GM18526 (cell line): Measurements from ENCODE around the gene DNAJA3.

Experiments
- POLR2A ChIP-seq: IDR thresholded peaks from 3 replicates; pipeline ENCODE4 v1.6.1; 2011; ENCODE audit not compliant: insufficient read length; ENCODE audit errors: extremely low read depth

DNAJA3 gene

GRCh38 chr16:4412159-4412558, 13.5 kb upstream of the DNAJA3 start:
- TF ChIP-seq POLR2A, result no peak

- TF ChIP-seq POLR2A, result no peak
These were observed 12.8 kb upstream of the DNAJA3 start for GRCh38 chr16:4412854-4413253.

DNA sequence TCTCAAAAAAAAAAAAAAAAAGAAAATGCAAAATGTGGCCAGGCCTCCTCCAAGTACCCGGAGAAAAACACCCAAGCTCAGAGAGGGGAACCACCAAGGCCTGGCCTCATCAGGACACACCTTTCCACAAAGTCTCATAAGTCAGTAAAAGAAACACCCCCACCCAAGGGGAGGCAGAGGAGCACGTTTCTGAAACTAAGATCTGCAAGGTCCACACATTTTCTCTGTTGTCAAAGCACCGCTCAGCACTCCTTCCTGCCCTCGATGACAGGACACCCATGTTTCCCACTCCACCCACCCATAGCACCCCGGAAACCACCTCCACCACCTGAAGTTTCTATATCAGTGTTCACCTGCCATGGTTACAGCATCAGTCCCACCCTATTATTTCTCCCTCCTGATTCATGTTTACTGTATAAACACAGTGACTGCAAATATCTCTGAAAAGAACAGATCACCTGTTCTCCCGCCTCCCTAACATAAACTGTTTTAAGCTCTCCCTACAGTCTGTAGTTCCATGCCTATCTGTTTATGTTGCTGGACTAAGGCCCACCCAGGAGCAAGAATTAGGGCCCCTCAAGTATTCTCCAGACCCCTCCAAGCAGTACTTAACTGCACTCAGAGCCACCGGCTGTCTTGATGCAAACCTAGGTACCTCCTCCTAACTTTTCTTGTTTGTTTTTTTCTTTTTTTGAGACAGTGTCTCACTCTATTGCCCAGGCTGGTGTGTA, 11.3 kb upstream of the DNAJA3 start:
- TF ChIP-seq POLR2A, result no peak

DNA sequence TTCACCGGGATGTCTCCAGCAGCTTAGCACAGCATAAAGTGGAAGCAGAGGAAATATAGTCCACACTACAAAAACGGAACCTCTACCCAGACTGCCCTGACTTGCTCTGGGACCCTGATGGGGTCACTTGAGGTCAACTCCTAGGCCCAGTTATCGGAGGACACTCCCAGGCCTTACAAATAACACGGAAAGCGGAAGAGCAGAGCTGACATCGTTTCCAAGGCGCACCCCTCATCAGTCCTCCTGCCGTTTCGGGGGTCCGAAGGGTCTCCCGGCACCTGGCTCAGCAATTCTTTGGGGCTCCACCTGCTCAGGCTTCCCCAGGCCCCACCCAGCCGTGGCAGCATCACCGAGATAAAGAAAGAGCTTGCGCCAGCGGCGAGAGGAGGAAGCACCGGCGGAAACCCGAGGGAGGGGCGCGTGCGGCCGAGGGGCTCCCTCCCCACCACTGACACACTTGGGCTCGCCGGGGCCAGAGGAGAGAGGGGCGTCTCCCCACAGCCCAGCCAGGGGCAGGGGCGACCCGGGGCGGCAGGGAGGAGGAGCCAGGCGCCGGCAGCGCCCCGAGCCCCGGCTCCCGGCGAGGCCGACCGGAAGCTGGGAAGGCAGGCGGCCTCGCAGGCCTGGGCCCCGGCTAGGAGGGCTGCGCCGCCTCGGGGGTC, 10.0 kb upstream of the DNAJA3 start:
- TF ChIP-seq POLR2A, result no peak

DNA sequence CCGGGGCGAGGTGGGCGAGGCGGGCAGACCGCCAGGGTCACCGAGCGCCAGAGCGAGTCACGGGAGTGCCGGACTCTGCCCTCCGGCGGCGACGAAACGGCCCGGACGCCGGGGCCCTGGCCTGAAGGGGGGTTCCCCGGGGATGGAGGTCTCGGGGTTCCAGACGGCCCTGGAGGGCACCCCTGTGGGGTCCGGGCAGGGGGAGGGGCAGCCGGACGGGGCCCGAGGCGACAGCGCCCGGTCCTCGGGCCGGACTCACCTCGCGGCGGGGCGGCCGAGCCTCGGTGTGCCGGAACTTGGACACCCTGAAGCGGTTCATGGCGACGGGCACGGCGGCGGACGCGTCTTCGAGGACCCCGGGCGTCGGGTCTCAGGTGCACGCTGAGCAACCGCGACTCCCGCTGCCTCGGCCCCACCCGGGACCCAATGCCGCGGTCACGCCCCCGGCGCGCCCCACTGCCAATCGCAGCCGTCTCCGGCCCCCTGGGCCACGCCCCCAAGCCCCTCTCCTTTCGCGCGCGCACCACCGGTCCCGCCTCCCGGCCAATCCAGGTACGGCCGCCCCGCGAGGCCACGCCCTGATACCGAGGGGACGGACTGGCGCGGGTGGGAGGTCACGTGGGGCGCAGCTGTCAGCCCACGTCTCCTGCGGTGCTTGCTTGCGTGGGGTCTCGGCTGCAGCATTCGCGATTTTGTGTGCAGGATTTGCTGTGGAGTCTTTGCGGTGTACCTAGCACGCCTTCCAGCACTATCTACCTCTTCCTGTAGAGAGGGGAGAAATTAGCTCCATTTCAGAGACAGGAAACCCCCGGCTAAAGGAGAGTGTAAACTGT, 9.3 kb upstream of the DNAJA3 start, which contains the start of gene CORO7:
Gene CORO7 (minus strand): TSS at position 397 of the 833 bp plus-strand sequence. CDS start 78 bp downstream, at position 319.
- TF ChIP-seq POLR2A, result peak; percentile 77

DNA sequence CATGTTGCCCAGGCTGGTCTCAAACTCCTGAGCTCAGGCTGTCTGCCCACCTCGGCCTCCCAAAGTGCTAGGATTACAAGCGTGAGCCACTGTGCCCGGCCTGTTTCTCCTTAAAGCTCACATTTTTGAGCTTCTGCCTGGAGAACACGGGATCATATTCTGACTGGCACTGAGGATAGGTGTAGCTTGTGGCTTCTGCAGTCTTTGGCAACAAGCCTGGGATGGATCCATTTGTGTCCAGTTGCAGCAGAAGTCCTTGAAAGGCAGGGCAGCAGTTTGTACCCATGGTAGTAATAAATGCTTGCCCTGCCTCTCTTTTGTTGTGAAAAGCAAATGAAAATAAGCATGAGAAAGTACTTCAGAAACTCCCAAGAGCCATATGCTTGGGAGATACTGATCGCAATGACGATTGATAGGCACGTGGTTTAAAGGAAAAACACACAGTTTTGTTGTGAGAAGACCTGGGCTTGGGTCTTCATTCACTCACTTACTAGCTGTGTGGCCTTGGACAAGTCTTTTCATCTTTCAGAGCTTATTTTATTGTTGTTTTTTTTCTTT, 6.2 kb upstream of the DNAJA3 start:
- TF ChIP-seq POLR2A, result no peak

- no peak for TF ChIP-seq POLR2A
These were observed 5.1 kb upstream of the DNAJA3 start for GRCh38 chr16:4420505-4421105.

DNA sequence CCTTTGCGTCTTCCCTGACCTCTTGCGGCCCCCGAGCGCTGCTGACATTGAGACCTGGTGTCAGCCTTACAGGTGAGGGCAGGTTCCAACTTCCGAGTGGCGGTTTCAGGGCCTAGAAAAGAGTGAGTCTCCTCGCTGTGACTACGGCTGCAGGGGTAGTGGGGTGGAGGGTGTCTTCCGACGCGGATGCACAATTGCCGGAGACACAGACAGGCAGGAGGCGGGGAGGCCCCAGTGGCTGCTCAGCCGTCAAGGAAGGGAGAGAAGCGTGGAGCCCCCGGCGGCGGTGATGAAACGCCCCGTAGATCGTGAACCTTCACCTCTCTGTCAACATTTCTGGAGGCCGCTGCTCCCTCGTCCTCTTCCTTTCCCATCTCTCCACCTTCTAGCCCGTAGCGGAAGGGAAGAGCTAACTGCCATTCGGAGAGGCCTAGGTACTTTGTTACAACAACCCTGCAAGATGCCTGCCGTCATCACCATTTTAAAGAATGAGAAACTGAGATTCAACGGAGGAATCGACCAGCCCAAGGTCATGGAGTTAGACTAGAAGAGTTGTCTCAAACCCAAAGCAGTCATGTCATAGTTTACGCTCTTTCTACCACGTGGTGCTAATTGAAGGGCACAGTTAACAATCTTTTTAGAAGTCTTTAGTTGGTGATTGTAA, 485 bp downstream of the DNAJA3 start:
- no peak for TF ChIP-seq POLR2A

GRCh38 chr16:4426722-4427372, 1.2 kb downstream of the DNAJA3 start:
- TF ChIP-seq POLR2A, result no peak

DNA sequence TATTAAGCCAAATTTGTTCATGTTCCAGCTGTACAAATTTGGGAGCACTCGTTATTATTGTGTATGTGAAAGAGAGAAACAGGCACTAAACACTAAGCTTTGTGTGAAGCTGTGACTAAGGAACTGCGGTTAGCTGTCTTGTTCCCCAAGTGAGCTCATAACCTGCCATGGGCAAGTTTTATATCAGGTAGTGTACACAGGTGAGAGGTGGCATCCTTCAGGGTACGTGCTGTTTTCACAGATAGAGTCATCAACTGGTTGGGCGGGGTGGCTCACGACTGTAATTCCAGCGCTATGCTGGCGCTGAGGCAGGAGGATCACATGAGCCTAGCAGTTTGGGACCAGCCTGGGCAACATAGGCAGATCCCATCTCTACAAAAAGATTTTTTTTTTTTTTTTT, 2.8 kb downstream of the DNAJA3 start:
- no peak for TF ChIP-seq POLR2A

DNA sequence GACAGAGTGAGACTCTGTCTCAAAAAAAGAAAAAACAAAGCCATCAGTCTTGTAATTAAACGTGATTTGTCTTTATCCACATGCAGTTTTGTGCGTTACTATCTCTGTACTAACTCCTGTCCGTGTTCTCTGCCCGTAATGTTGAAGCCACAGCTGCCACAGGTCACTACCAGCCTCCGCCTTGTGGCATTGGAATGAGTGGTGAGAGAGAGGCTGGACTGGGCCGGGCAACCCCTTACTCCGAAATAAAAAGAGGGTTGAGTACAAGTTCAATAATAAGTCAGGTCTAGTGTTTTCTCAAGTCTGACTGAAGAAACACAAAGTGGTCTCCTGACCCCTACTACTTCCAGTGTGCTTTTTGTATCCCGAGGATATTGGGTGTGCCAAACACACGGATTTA, 5.4 kb downstream of the DNAJA3 start:
- no peak for TF ChIP-seq POLR2A

- no peak for TF ChIP-seq POLR2A
These were observed 7.6 kb downstream of the DNAJA3 start for GRCh38 chr16:4433228-4433627.

DNA sequence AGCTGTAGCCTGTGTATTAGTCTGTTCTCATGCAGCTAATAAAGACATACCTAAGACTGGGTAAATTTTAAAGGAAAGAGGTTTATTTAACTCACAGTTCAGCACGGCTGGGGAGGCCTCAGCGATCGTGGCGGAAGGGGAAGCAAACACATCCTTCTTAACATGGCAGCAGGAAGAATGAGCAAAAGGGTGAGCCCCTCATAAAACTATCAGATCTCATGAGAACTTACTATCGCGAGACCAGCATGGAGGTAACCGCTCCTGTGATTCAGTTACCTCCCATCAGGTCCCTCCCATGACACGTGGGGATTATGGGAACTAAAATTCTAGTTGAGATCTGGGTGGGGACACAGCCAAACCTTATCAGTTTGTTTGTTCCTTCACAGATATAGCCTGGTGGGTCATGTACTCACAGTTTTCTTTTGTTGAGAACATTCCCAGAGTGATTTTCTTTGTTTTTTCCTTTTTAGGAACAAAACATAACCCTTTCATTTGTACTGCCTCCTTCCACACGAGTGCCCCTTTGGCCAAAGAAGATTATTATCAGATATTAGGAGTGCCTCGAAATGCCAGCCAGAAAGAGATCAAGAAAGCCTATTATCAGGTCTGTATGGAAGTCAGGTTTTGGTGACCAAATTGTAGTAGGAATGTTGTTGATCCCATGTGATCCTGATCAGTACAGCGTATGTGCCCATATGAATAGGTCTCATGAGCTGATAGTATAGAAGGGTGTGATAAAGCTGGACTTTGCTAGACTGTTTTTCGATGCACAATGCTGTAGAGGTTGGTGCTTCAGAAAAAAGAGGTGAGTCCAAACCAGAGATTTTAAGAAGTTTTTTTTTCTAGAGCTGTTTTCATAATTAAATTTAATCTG, 8.5 kb downstream of the DNAJA3 start:
- TF ChIP-seq POLR2A, result no peak
